ENCODE results near the gene RIC8B. TPM values are rescaled to one million over a fixed set of nuclear protein-coding genes. Genes with fewer than 3 reads are reported as not detected.
"Not testable (repeated sequence)": the region's sequence is repeated elsewhere in the genome, so short reads cannot be mapped to it uniquely, and the experiment has no call there.

Gene RIC8B
- total and polyA plus RNA-seq, 2 of the 8 experiments (the other 6 are each of a cell fraction or from before 2014, with no cell fraction given): 8.2 to 25.3 TPM

GRCh38 chr12:106726603-106727202 lies 47.8 kb upstream of the RIC8B start:
- H2BK20ac ChIP-seq (ENCODE audit: low read length); H2BK15ac ChIP-seq (ENCODE audit: low read length); H3K79me1 ChIP-seq (ENCODE audit: low read depth, low read length); H3K79me2 ChIP-seq (ENCODE audit: control insufficient read depth in 1 of 2, insufficient read depth in 2 of 2, low read length in 2 of 2); H2BK120ac ChIP-seq (replicated peaks; ENCODE audit: low read depth, low read length); H2AK5ac ChIP-seq (ENCODE audit: low read depth, low read length); H4K20me1 ChIP-seq (replicated peaks in 1 of 2; ENCODE audit: control insufficient read depth in 1 of 2, insufficient read depth in 2 of 2, low read length in 2 of 2); H3K18ac ChIP-seq (ENCODE audit: extremely low read depth, low read length); H4K5ac ChIP-seq (ENCODE audit: insufficient read length, low read depth, low read length); H2AFZ ChIP-seq (ENCODE audit: low read length); H4K91ac ChIP-seq (replicated peaks; ENCODE audit: insufficient read length, low read length); DNase-seq (ENCODE audit: low read depth in 1 of 2, low spot score in 2 of 2); H2BK5ac ChIP-seq (ENCODE audit: low read depth, low read length); H3K4ac ChIP-seq (replicated peaks; ENCODE audit: insufficient read length, low read depth, low read length); H3K56ac ChIP-seq (replicated peaks; ENCODE audit: insufficient read length, low read depth, low read length); H3K4me3 ChIP-seq (ENCODE audit: extremely low read depth in 1 of 4, insufficient read depth in 2 of 4, low read depth in 3 of 4, low read length in 4 of 4); POLR2A ChIA-PET (ENCODE audit: partially characterized antibody); H3K4me2 ChIP-seq (ENCODE audit: insufficient read depth in 1 of 2, low read depth in 2 of 2, low read length in 2 of 2); H3K27ac ChIP-seq (ENCODE audit: low read depth, low read length); H3K36me3 ChIP-seq (ENCODE audit: control insufficient read depth in 2 of 4, insufficient read depth in 4 of 4, low read length in 3 of 4); FAIRE-seq; H3K4me1 ChIP-seq (replicated peaks in 1 of 4; ENCODE audit: control insufficient read depth in 3 of 4, insufficient read depth in 4 of 4, low read length in 3 of 4); H2BK12ac ChIP-seq (ENCODE audit: low read depth, low read length); H3K27me3 ChIP-seq (replicated peaks in 1 of 4; ENCODE audit: control insufficient read depth in 3 of 4, extremely low read depth in 1 of 4, insufficient read depth in 3 of 4, low read length in 3 of 4); H3K14ac ChIP-seq (ENCODE audit: insufficient read length); H3K9me3 ChIP-seq (ENCODE audit: insufficient read depth in 2 of 2, low read depth in 1 of 2, low read length in 1 of 2); H3K9ac ChIP-seq (replicated peaks in 1 of 4; ENCODE audit: extremely low read depth in 1 of 4, low read depth in 3 of 4, low read length in 3 of 4); H3K23ac ChIP-seq (ENCODE audit: insufficient read length); H3K23me2 ChIP-seq (ENCODE audit: low read depth, low read length); H4K8ac ChIP-seq (ENCODE audit: extremely low read depth, insufficient read depth, low read length): not testable (repeated sequence)
- 79% methylated on average over 5 of the region's 5 CpGs; no CpG with 5 or more reads in 1 of the 2 experiments for WGBS, 2 experiments (ENCODE audit: extremely low coverage in 1 of 2, insufficient coverage in 1 of 2, insufficient read length in 1 of 2, insufficient replicate concordance in 2 of 2, low coverage in 1 of 2, low lambda C conversion rate in 2 of 2, missing lambda C conversion rate in 1 of 2)
- CTCF ChIA-PET (ENCODE audit: partially characterized antibody): interaction anchor here (0.6 kb wide), 2 partner anchors 342 to 1364 kb away, joined by 4 read pairs; no protein-coding TSS in a partner anchor
